ENCODE measurements around the gene RCAN2.

RCAN2 gene

GRCh38 chr6:46199387-46199786, 291.9 kb downstream of the RCAN2 start:
- H3K9me3 Mint-ChIP-seq = no peaks in the 10 kb centered on the region
- CTCF ChIA-PET = no interaction called here
- no peaks in the 10 kb centered on the region for H3K4me1 Mint-ChIP-seq
- H3K36me3 Mint-ChIP-seq = no peaks in the 10 kb centered on the region
- peaks cover 3% of the 10 kb centered on the region for H3K27me3 Mint-ChIP-seq
- no peak overlapping the region for H3K4me3 Mint-ChIP-seq
- no peak overlapping the region for H3K27ac Mint-ChIP-seq
- no peak for DNase-seq

GRCh38 chr6:46191961-46192360, 299.3 kb downstream of the RCAN2 start:
- no peaks in the 10 kb centered on the region for H3K4me1 Mint-ChIP-seq
- DNase-seq = no peak
- CTCF ChIA-PET = no interaction called here

DNA sequence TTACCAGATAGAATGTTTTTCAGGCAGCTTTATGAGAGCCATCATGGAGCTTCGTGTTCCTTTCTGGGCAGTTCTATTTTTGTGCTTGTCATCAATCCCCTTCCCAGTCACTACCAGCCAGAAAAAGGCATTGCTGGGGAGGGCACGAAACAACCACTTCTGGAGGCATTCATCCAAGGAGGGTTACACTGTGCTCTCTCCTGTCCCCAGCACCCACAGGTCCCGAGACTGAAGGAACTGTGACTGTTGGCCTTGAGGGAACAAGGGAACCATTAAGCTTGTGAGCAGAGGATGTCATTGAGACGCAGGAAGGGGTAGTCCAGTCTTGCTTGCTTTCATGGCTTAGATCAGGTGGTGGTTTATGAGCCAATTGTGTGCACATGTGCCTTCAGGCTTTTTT, 300.4 kb downstream of the RCAN2 start:
- CTCF ChIA-PET = no interaction called here
- no peaks in the 10 kb centered on the region for H3K4me1 Mint-ChIP-seq
- H3K36me3 Mint-ChIP-seq = no peaks in the 10 kb centered on the region
- H3K27me3 Mint-ChIP-seq = peaks cover 28% of the 10 kb centered on the region
- no peak overlapping the region for H3K4me3 Mint-ChIP-seq
- DNase-seq = no peak
- H3K9me3 Mint-ChIP-seq = no peaks in the 10 kb centered on the region
- H3K27ac Mint-ChIP-seq = no peak overlapping the region

More at GRCh38 chr6:46191961-46192360, 299.3 kb downstream of the RCAN2 start:
- Mint-ChIP-seq H3K27me3 (peaks cover 31% of the 10 kb centered on the region), H3K36me3 (no peaks in the 10 kb centered on the region), H3K27ac (no peak overlapping the region), H3K9me3 (no peaks in the 10 kb centered on the region), H3K4me3 (no peak overlapping the region)

- DNase-seq = no peak
- Mint-ChIP-seq H3K9me3 (no peaks in the 10 kb centered on the region), H3K4me3 (no peak overlapping the region), H3K4me1 (no peaks in the 10 kb centered on the region), H3K27ac (no peak overlapping the region), H3K27me3 (peaks cover 36% of the 10 kb centered on the region), H3K36me3 (no peaks in the 10 kb centered on the region)
- CTCF ChIA-PET = no interaction called here
These were observed 301.5 kb downstream of the RCAN2 start for GRCh38 chr6:46189726-46190125.

DNA sequence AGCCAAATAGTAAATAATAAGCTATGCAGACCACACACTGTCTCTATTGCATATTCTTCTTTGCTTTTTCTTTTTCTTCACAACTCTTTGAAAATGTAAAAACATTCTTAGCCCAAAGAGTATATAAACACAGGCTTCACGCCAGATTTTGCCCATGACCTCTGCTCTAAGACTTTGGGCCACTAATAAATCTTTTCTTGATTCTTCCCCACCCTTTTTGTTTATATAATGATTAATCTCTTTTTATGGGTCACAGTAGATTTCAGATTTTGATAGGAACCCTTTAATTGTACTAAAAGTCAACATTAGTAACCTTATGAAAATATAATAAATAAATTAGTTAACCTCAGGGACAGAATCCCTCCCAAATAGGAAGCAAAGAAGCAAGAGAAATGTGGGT, 304.7 kb downstream of the RCAN2 start:
- Mint-ChIP-seq H3K27ac (no peak overlapping the region), H3K27me3 (peaks cover 33% of the 10 kb centered on the region), H3K4me3 (no peak overlapping the region), H3K9me3 (no peaks in the 10 kb centered on the region), H3K36me3 (no peaks in the 10 kb centered on the region), H3K4me1 (no peaks in the 10 kb centered on the region)
- CTCF ChIA-PET = no interaction called here
- DNase-seq = no peak

DNA sequence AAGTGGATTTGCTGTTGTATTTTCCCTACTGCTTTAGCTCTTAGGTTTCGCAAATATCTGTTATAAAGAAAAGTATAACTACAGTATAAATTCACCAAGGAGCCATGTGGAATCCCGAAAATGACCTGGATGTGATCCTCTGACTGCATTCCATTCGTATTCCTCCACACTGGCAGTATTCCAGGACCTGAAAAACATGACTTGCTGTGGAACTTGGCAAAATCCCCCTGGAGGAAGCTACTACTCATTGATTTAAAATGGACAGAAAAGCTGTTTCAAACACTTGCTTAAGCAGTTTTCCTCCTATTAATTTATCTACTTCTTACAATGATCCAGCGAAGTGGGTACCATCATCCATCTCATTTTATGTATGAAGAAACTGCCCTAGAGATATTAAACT, 307.1 kb downstream of the RCAN2 start:
- Mint-ChIP-seq H3K27me3 (peaks cover 31% of the 10 kb centered on the region), H3K27ac (no peak overlapping the region), H3K36me3 (no peaks in the 10 kb centered on the region), H3K9me3 (no peaks in the 10 kb centered on the region), H3K4me1 (no peaks in the 10 kb centered on the region), H3K4me3 (no peak overlapping the region)
- CTCF ChIA-PET = no interaction called here
- DNase-seq = no peak

DNA sequence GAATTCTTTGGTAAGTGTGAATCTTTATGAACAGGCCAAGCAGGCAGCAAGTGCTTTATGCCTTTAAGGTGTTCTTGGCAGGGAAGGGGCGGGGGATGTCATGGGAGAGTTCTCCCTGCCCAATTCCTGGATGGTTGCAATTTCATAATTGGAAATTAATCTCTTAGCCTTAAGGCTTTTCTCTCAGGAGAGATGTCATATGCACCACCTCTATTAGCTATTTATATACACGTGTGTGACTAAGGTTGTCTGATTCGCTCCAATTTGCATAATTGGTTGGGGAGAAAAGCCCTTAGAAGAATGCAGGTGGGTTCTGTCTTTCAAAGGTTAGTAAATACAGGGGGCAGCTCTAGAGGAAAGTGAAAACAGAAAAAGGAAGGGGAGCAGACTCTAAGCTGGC, 315.3 kb downstream of the RCAN2 start:
- peaks cover 31% of the 10 kb centered on the region for H3K4me1 Mint-ChIP-seq
- CTCF ChIA-PET = interaction anchor here (1.4 kb wide), 1 partner anchor 44 kb away, joined by 3 read pairs; no protein-coding TSS in a partner anchor
- H3K4me3 Mint-ChIP-seq = no peak overlapping the region
- no peak overlapping the region for H3K27ac Mint-ChIP-seq
- H3K27me3 Mint-ChIP-seq = peaks cover 51% of the 10 kb centered on the region
- H3K36me3 Mint-ChIP-seq = no peaks in the 10 kb centered on the region
- DNase-seq = no peak
- no peaks in the 10 kb centered on the region for H3K9me3 Mint-ChIP-seq

GRCh38 chr6:46175446-46175845, 315.8 kb downstream of the RCAN2 start:
- DNase-seq = no peak
- H3K4me3 Mint-ChIP-seq = no peak overlapping the region
- peak overlapping the region; percentile 89 for H3K27ac Mint-ChIP-seq
- CTCF ChIA-PET = interaction anchor here (1.4 kb wide), 1 partner anchor 44 kb away, joined by 3 read pairs; no protein-coding TSS in a partner anchor
- H3K4me1 Mint-ChIP-seq = peaks cover 34% of the 10 kb centered on the region
- H3K9me3 Mint-ChIP-seq = no peaks in the 10 kb centered on the region
- no peaks in the 10 kb centered on the region for H3K36me3 Mint-ChIP-seq
- H3K27me3 Mint-ChIP-seq = peaks cover 54% of the 10 kb centered on the region

GRCh38 chr6:46174904-46175303, 316.3 kb downstream of the RCAN2 start:
- Mint-ChIP-seq H3K4me1 (peaks cover 39% of the 10 kb centered on the region), H3K27ac (peak overlapping the region; percentile 89), H3K36me3 (no peaks in the 10 kb centered on the region), H3K27me3 (peaks cover 57% of the 10 kb centered on the region), H3K9me3 (no peaks in the 10 kb centered on the region), H3K4me3 (no peak overlapping the region)
- CTCF ChIA-PET = no interaction called here
- no peak for DNase-seq

- Mint-ChIP-seq H3K36me3 (no peaks in the 10 kb centered on the region), H3K4me3 (no peak overlapping the region), H3K4me1 (peaks cover 39% of the 10 kb centered on the region)
These were observed 319.1 kb downstream of the RCAN2 start for GRCh38 chr6:46172176-46172575.

More at GRCh38 chr6:46172176-46172575, 319.1 kb downstream of the RCAN2 start:
- Mint-ChIP-seq H3K9me3 (no peaks in the 10 kb centered on the region), H3K27ac (no peak overlapping the region), H3K27me3 (peaks cover 49% of the 10 kb centered on the region)
- CTCF ChIA-PET = interaction anchor here (0.6 kb wide), 1 partner anchor 343 kb away, joined by 3 read pairs; no protein-coding TSS in a partner anchor
- DNase-seq = no peak
